Heart right ventricle (tissue), 16 donors: ENCODE measurements around the gene WDR86. TPM values are rescaled to one million over a fixed set of nuclear protein-coding genes. Genes with fewer than 3 reads are reported as not detected.

ENCODE experiments used
- ATAC-seq, 8 donors: fragments of 200-7000 bp; cut with Tn5 transposase; one replicate each; pipeline ENCODE4 v1.9.1; 2020; ENCODE audit warnings: mild to moderate bottlenecking in 8 of 8, moderate library complexity in 8 of 8, moderate number of reproducible peaks in 1 of 8
- DNase-seq, 2 donors: peaks; one replicate each; pipeline ENCODE4 v3.0.0-alpha.2; 2020
- H3K27ac ChIP-seq, 10 donors: fragments of 200-600 bp; sonication (generic) in 2 of 10; one replicate each; pipeline versions ENCODE4 v1.5.0 to v1.8.0; 2020 to 2022; ENCODE audit warnings: mild to moderate bottlenecking in 3 of 10
- H3K27me3 ChIP-seq, 7 donors: fragments of 200-600 bp; one replicate each; pipeline ENCODE4 v1.8.0; 2021 to 2022; ENCODE audit warnings: mild to moderate bottlenecking in 2 of 7
- H3K36me3 ChIP-seq, 9 donors: fragments of 200-600 bp; sonication (generic) in 1 of 9; one replicate each; pipeline versions ENCODE4 v1.5.0 to v1.8.0; 2020 to 2022; ENCODE audit warnings: mild to moderate bottlenecking in 2 of 9
- H3K4me1 ChIP-seq, 9 donors: fragments of 200-600 bp; sonication (generic) in 1 of 9; one replicate each; pipeline versions ENCODE4 v1.5.0 to v1.8.0; 2020 to 2022; ENCODE audit warnings: mild to moderate bottlenecking in 4 of 9
- H3K4me3 ChIP-seq, 10 donors: fragments of 200-600 bp; sonication (generic) in 2 of 10; one replicate each; pipeline versions ENCODE4 v1.5.0 to v1.8.0; 2020 to 2022; ENCODE audit warnings: mild to moderate bottlenecking in 7 of 10, moderate library complexity in 2 of 10
- H3K9me3 ChIP-seq, 11 donors: fragments of 200-600 bp in 10 of 11; sonication (generic) in 2 of 11; one replicate each; pipeline versions ENCODE4 v1.5.0 to v1.8.0; 2013 to 2022; ENCODE audit warnings: mild to moderate bottlenecking in 2 of 11, control low read depth in 1 of 11, moderate library complexity in 1 of 11
- WGBS, 2 donors: extraction: QIAGEN DNeasy Blood & Tissue Kit; methylation state at CpG; one replicate each; pipeline ENCODE4 v1.1.7; 2013; ENCODE audit warnings: inconsistent platforms in 1 of 2; 5-methylcytosine and 5-hydroxymethylcytosine counted together
- intact Hi-C, 10 donors: fragments of 100-400 bp; cut with DNase I; formaldehyde crosslinking; loops; one replicate each; pipeline versions ENCODE4 v1.11.1 to v1.14.2; 2022
- polyA plus RNA-seq, 2 donors: library from polyadenylated mRNA; stranded (reverse); fragments of 200-250 nt; gene quantifications; one replicate each; pipeline ENCODE4 v1.2.3, GENCODE V29; 2013
- total RNA-seq, 10 donors: library from RNA; stranded (reverse); fragmentation: NEBNext Ultra II Directional in 3 of 10; extraction: Animal tissue kit (Norgen Biotek cat#: 25700) in 3 of 10; gene quantifications; one replicate each; pipeline versions ENCODE4 v1.2.1 to v1.2.4, GENCODE V29; 2021 to 2023
- TF ChIP-seq, protein P1 (sequence below), 9 donors: fragments of 200-600 bp; sonication (generic) in 2 of 9; IDR thresholded peaks; one replicate each; pipeline versions ENCODE4 v1.5.0 to v1.8.0; 2021 to 2022; ENCODE audit warnings: antibody characterized with exemption in 9 of 9, mild to moderate bottlenecking in 5 of 9, moderate library complexity in 1 of 9
- donor health status: Arrhythmogenic right ventricular cardiomyopathy.
- donor health status: ischemic (EF 13 %, LVEDD 7.1; RV severe dilation, severe dysfunction).
- donor health status: healthy with polysubstance abuse.
- donor health status: DM: no; HTN: yes; CAD: no.
- donor health status: DM: no; HTN: no; CAD: no.
- donor health status: ischemic (EF 25% LVEDD 6.9; RV normal size, moderate dysfunction).
- donor health status: ischemic (EF 25% LVEDD 5.7; RV mildly dilated, moderate dysfunction).
- donor health status: healthy.
- donor health status: DM: yes; HTN: yes; CAD: no.
- donor health status: Ischemic cardiomyopathy.
- donor health status: ischemic (EF 35%, LVEDD 5.7; RV mildly dilated, moderate dysfunction).
- donor health status: nonischemic (EF 11% LVEDD 7.7; RV severe dilation, severe dysfunction).
- donor health status: DM: yes; HTN: yes; CAD: no.
- donor health status: PGD.
- donor health status: ischemic (EF 29% LVEDD 5.4; RV normal size, mild dysfunction).
- donor health status: nonischemic (EF 23%, LVEDD 6.1; RV moderate dilation, normal function).

Gene WDR86
- total and polyA plus RNA-seq, 12 donors, result 0.15 to 0.52 (median 0.25) TPM; not detected in 3

DNA sequence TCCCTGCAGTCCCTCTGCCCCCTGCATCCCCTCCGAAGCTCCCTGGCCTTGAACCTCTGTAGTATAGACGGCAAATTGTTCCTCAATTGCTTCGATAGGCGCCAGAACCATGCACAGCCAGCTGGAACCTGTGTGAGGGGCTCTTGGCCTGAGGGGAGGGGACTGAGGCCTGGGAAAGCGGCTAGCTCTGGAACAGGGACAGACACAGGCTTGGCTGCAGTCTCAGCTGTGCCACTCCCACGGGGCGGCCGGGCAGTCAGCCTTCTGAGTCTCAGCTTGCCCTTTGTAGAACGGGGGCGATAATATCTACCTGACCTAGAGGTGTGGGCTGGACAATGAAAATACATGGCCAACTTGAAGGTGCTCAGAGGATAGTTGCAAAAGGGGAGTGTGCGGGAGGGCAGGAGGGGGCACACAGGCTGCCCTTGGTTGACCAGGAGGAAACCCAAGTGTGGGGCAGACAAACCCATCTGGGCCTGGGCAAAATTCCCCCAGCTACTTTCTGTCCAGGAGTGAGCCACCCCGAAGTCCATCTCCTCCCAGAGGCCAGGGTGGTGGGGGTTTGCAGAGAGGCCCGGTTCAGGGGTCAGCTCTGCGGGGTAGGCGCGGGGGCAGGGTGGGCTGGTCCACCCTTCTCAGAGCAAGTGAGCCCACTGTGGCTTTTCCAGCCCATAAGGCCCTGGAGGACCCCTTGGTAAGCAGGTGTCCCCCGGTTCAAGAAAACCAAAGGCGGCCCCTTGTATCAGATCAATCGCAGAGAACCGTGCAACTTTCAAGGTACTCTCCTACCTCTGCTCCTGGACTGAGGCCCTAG lies 25.5 kb upstream of the WDR86 start:
- DNase-seq (no peak), ATAC-seq (no peak)
- TF ChIP-seq, protein P1, sequence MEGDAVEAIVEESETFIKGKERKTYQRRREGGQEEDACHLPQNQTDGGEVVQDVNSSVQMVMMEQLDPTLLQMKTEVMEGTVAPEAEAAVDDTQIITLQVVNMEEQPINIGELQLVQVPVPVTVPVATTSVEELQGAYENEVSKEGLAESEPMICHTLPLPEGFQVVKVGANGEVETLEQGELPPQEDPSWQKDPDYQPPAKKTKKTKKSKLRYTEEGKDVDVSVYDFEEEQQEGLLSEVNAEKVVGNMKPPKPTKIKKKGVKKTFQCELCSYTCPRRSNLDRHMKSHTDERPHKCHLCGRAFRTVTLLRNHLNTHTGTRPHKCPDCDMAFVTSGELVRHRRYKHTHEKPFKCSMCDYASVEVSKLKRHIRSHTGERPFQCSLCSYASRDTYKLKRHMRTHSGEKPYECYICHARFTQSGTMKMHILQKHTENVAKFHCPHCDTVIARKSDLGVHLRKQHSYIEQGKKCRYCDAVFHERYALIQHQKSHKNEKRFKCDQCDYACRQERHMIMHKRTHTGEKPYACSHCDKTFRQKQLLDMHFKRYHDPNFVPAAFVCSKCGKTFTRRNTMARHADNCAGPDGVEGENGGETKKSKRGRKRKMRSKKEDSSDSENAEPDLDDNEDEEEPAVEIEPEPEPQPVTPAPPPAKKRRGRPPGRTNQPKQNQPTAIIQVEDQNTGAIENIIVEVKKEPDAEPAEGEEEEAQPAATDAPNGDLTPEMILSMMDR (IDR thresholded peaks at IDR 0.05), result no peak
- no peaks in the 10 kb centered on the region for H3K9me3 ChIP-seq
- 92% methylated on average over 20 of the region's 20 CpGs for WGBS, 2 donors
- H3K27ac ChIP-seq, result no peak overlapping the region
- intact Hi-C loops, result loop anchor here in 2 of 10 donors (5.0 kb wide), 1 partner anchor 53 kb away; no protein-coding TSS in a partner anchor
- H3K36me3 ChIP-seq, result no peaks in the 10 kb centered on the region
- H3K4me1 ChIP-seq, result peaks cover 0 to 20% (median 14%) of the 10 kb centered on the region in 9 donors
- no peak overlapping the region for H3K4me3 ChIP-seq
- peaks cover 0 to 29% (median 26%) of the 10 kb centered on the region in 7 donors for H3K27me3 ChIP-seq

DNA sequence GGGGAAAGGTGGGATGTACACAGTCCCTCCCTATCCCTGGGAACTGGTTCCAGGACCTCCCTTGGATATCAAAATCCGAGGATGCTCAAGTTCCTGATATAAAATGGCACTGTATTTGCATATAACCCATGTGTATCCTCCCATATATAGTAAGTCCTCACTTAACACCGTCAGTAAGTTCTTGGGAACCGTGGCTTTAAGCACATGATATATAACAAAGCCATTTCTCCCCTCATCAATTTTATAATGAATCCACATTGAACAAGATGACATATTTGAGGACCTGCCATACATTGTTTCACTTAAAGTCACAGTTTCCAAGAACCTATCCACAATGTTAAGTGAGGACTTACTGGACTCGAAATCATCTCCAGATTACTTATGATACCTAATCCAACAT lies 24.7 kb upstream of the WDR86 start:
- 91 to 94% methylated on average over 4 of the region's 4 CpGs for WGBS, 2 donors
- H3K27ac ChIP-seq, result no peak overlapping the region
- no peak for DNase-seq
- TF ChIP-seq, protein P1 (IDR thresholded peaks at IDR 0.05), result no peak
- ATAC-seq, result no peak
- H3K4me1 ChIP-seq, result peaks cover 0 to 16% (median 8%) of the 10 kb centered on the region in 9 donors
- intact Hi-C loops, result no loop called here
- H3K4me3 ChIP-seq, result no peak overlapping the region
- peaks cover 0 to 21% (median 20%) of the 10 kb centered on the region in 7 donors for H3K27me3 ChIP-seq
- H3K36me3 ChIP-seq, result no peaks in the 10 kb centered on the region
- H3K9me3 ChIP-seq, result no peaks in the 10 kb centered on the region

DNA sequence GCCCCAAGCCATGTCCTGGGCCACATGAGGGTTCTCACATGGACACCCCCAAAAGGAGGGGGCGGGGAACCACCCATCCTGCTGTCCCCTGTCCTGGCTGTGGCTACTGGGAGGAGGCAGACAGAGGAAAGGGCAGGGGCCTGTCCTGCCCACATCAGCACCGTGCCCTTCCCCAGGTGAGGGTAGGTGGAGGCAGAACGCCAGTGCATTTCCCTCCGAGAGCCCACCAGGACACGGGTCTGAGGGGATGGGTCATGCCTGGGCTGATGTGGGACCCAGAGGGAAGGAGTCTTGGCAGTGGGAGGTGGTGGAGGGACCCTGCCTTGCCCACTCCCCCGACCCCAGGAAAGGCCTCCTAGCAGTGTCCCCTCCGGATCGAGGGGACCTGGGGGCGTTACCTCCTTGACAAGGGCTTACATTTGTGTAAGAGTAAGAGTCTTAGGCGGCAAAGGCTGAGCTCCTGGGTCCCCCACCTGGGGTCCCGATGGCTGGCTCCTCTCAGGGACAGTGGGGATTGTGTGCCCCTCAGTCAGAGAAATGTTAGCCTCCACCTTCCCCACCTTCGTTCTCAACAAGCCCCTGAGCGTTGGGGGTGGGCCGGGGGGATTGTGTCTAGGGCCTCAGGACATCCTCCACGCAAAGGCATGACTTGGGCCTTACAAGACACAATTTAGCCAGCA lies 24.0 kb upstream of the WDR86 start:
- 90 to 91% methylated on average over 15 of the region's 15 CpGs for WGBS, 2 donors
- DNase-seq, result no peak
- Histone ChIP-seq H3K27ac (no peak overlapping the region), H3K27me3 (peaks cover 0 to 15% (median 13%) of the 10 kb centered on the region in 7 donors), H3K4me3 (no peak overlapping the region), H3K4me1 (peaks cover 0 to 19% (median 8%) of the 10 kb centered on the region in 9 donors), H3K36me3 (no peaks in the 10 kb centered on the region), H3K9me3 (no peaks in the 10 kb centered on the region)
- ATAC-seq, result no peak
- intact Hi-C loops, result no loop called here
- TF ChIP-seq, protein P1 (IDR thresholded peaks at IDR 0.05), result no peak

DNA sequence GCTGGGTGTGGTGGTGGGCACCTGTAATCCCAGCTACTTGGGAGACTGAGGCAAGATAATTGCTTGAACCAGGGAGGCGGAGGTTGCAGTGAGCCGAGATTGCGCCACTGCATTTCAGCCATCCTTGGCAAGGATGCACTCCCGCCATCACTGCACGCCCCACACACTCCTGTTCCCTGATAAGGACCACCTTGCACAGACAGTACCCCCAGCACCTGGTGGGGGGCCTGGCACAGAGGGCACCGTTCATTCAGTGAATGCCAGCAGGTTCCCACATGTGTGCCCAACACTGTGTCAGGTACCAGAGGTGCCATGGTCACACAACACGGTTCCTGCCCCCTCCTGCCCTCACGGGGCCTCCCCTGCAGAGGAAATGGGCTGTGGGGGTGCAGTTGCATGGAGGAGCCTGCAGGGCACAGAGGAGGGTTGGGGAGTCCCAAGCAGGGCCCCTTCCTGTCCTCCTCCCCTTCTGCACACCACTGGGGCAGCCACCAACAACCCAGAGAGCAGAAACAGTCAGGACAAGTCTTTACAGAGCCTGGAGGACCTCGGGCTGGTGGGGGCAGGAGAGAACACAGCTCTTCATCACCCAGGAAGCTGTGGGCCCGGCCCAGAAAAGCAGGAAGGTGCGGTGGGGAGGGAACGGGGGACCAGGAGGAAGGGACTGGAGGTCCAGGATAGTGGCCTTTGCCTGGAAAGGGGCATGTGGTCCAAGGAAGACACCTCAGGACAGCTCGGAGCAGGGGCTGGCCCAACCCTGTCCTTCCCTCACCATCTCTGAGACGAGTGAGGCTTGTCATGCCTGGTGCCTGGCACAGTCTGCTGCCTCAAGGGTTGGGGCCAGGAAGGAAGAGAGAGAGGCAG lies 23.1 kb upstream of the WDR86 start:
- intact Hi-C loops, result no loop called here
- no peaks in the 10 kb centered on the region for H3K9me3 ChIP-seq
- TF ChIP-seq, protein P1 (IDR thresholded peaks at IDR 0.05), result no peak
- H3K36me3 ChIP-seq, result no peaks in the 10 kb centered on the region
- no peak overlapping the region for H3K27ac ChIP-seq
- 75 to 81% methylated on average over 14 of the region's 14 CpGs for WGBS, 2 donors
- no peak for DNase-seq
- ATAC-seq, result no peak
- H3K4me1 ChIP-seq, result peaks cover 0 to 26% (median 8%) of the 10 kb centered on the region in 9 donors
- no peak overlapping the region for H3K4me3 ChIP-seq
- peaks cover 0 to 10% (median 7%) of the 10 kb centered on the region in 7 donors for H3K27me3 ChIP-seq
